Gastroesophageal sphincter (tissue), 3 donors: Measurements from ENCODE around the gene SH2B2.

Experiments
- POLR2A ChIP-seq, 2 donors: fragments of 450-650 bp; IDR thresholded peaks; one replicate each; pipeline ENCODE4 v1.6.1; 2017; ENCODE audit warnings: antibody characterized with exemption in 2 of 2, mild to moderate bottlenecking in 2 of 2, moderate library complexity in 1 of 2
- POLR2AphosphoS5 ChIP-seq: sonication (generic); formaldehyde crosslinking; IDR thresholded peaks from one replicate; pipeline ENCODE4 v1.6.1; 2017; ENCODE audit warnings: antibody characterized with exemption
- TF ChIP-seq, protein P1 (sequence below), 4 experiments: fragments of 200-600 bp in 2 of 4; fragments of 450-650 bp in 2 of 4; sonication (generic) in 1 of 4; IDR thresholded peaks; one replicate each; pipeline ENCODE4 v1.5.1; 2017 to 2019; ENCODE audit warnings: antibody characterized with exemption in 4 of 4, mild to moderate bottlenecking in 2 of 4, moderate library complexity in 2 of 4

GRCh38 chr7:102303669-102304422, 17.2 kb downstream of the SH2B2 start:
- TF ChIP-seq, protein P1, sequence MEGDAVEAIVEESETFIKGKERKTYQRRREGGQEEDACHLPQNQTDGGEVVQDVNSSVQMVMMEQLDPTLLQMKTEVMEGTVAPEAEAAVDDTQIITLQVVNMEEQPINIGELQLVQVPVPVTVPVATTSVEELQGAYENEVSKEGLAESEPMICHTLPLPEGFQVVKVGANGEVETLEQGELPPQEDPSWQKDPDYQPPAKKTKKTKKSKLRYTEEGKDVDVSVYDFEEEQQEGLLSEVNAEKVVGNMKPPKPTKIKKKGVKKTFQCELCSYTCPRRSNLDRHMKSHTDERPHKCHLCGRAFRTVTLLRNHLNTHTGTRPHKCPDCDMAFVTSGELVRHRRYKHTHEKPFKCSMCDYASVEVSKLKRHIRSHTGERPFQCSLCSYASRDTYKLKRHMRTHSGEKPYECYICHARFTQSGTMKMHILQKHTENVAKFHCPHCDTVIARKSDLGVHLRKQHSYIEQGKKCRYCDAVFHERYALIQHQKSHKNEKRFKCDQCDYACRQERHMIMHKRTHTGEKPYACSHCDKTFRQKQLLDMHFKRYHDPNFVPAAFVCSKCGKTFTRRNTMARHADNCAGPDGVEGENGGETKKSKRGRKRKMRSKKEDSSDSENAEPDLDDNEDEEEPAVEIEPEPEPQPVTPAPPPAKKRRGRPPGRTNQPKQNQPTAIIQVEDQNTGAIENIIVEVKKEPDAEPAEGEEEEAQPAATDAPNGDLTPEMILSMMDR (IDR thresholded peaks at IDR 0.05): no peak
- TF ChIP-seq POLR2AphosphoS5 (no peak), POLR2A (IDR thresholded peaks at IDR 0.05) (no peak)
